ENCODE data around the gene GRK2.

The GRK2 gene

GRCh38 chr11:67269401-67270255, 3.4 kb downstream of the GRK2 start:
- no peak for DNase-seq (ENCODE audit: low read depth in 2 of 2, low spot score in 1 of 2)

GRCh38 chr11:67270256-67271204, 4.3 kb downstream of the GRK2 start:
- DNase-seq (ENCODE audit: low read depth in 2 of 2, low spot score in 1 of 2): no peak

- no peak for DNase-seq (ENCODE audit: low read depth in 2 of 2, low spot score in 1 of 2)
Observed at GRCh38 chr11:67271205-67271540, 4.9 kb downstream of the GRK2 start.

GRCh38 chr11:67271541-67272284, 5.4 kb downstream of the GRK2 start:
- no peak for DNase-seq (ENCODE audit: low read depth in 2 of 2, low spot score in 1 of 2)

GRCh38 chr11:67272327-67273259, 6.3 kb downstream of the GRK2 start:
- no peak for DNase-seq (ENCODE audit: low read depth in 2 of 2, low spot score in 1 of 2)

GRCh38 chr11:67273260-67273990, 7.2 kb downstream of the GRK2 start:
- no peak for DNase-seq (ENCODE audit: low read depth in 2 of 2, low spot score in 1 of 2)

- no peak for DNase-seq (ENCODE audit: low read depth in 2 of 2, low spot score in 1 of 2)
Observed at GRCh38 chr11:67274768-67275605, 8.7 kb downstream of the GRK2 start.

GRCh38 chr11:67275606-67276409, 9.5 kb downstream of the GRK2 start:
- no peak for DNase-seq (ENCODE audit: low read depth in 2 of 2, low spot score in 1 of 2)

GRCh38 chr11:67276781-67277230, 10.5 kb downstream of the GRK2 start:
- no peak for DNase-seq (ENCODE audit: low read depth in 2 of 2, low spot score in 1 of 2)

- peak; percentile 74 to 76 for DNase-seq (ENCODE audit: low read depth in 2 of 2, low spot score in 1 of 2)
Observed at GRCh38 chr11:67277231-67277961, 11.1 kb downstream of the GRK2 start.

GRCh38 chr11:67278135-67278938, 12.1 kb downstream of the GRK2 start:
- no peak for DNase-seq (ENCODE audit: low read depth in 2 of 2, low spot score in 1 of 2)

GRCh38 chr11:67278939-67279588, 12.8 kb downstream of the GRK2 start:
- no peak for DNase-seq (ENCODE audit: low read depth in 2 of 2, low spot score in 1 of 2)

GRCh38 chr11:67279589-67280340, 13.5 kb downstream of the GRK2 start:
- DNase-seq (ENCODE audit: low read depth in 2 of 2, low spot score in 1 of 2): no peak

- DNase-seq (ENCODE audit: low read depth in 2 of 2, low spot score in 1 of 2): no peak
Observed at GRCh38 chr11:67280341-67280787, 14.1 kb downstream of the GRK2 start.

All from stimulated activated CD8-positive, alpha-beta memory T cell treated with anti-CD3 and anti-CD28 coated beads, Interleukin-4, amount 100 ng/mL, for 1 hour (primary cell).